Right lobe of liver (tissue), 4 donors: ENCODE data around the gene SFT2D1.

Experiments
- POLR2A ChIP-seq: fragments of 450-650 bp; IDR thresholded peaks from one replicate; pipeline ENCODE4 v1.6.1; 2017; ENCODE audit warnings: antibody characterized with exemption, mild to moderate bottlenecking
- TF ChIP-seq, protein P1 (sequence below), 4 donors: fragments of 200-600 bp in 3 of 4; fragments of 450-650 bp in 1 of 4; IDR thresholded peaks; one replicate each; pipeline versions ENCODE4 v1.5.1 to v1.8.0; 2016 to 2022; ENCODE audit warnings: antibody characterized with exemption in 4 of 4, mild to moderate bottlenecking in 2 of 4
- donor health status: DM: no; HTN: no; CAD: no.
- donor health status: DM: no; HTN: no; CAD: no.
- donor health status: DM: no; HTN: yes; CAD: no.

DNA sequence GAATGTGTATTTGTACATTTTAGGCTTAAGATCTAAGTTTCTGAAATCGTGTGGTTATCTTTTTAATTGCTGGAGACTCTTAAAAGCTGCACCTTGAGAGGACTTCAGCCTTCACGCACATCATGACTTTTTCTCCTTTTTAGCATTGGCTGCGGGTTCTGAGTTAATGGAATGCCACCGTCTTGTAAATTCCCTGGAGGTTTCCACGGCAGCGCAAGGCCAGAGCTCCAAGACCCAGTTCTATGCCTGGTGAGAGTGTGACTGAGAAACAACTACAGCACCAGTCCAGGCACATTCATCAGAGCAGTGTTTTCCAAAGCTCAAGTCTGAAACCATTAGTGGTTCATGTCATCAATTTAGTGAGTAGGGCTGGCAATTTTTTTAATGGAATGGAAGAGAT is 57.1 kb downstream of the SFT2D1 start:
- TF ChIP-seq POLR2A: no peak
- TF ChIP-seq, protein P1, sequence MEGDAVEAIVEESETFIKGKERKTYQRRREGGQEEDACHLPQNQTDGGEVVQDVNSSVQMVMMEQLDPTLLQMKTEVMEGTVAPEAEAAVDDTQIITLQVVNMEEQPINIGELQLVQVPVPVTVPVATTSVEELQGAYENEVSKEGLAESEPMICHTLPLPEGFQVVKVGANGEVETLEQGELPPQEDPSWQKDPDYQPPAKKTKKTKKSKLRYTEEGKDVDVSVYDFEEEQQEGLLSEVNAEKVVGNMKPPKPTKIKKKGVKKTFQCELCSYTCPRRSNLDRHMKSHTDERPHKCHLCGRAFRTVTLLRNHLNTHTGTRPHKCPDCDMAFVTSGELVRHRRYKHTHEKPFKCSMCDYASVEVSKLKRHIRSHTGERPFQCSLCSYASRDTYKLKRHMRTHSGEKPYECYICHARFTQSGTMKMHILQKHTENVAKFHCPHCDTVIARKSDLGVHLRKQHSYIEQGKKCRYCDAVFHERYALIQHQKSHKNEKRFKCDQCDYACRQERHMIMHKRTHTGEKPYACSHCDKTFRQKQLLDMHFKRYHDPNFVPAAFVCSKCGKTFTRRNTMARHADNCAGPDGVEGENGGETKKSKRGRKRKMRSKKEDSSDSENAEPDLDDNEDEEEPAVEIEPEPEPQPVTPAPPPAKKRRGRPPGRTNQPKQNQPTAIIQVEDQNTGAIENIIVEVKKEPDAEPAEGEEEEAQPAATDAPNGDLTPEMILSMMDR (IDR thresholded peaks at IDR 0.05): no peak
